ENCODE data around the gene ODAPH.

ODAPH gene

DNA sequence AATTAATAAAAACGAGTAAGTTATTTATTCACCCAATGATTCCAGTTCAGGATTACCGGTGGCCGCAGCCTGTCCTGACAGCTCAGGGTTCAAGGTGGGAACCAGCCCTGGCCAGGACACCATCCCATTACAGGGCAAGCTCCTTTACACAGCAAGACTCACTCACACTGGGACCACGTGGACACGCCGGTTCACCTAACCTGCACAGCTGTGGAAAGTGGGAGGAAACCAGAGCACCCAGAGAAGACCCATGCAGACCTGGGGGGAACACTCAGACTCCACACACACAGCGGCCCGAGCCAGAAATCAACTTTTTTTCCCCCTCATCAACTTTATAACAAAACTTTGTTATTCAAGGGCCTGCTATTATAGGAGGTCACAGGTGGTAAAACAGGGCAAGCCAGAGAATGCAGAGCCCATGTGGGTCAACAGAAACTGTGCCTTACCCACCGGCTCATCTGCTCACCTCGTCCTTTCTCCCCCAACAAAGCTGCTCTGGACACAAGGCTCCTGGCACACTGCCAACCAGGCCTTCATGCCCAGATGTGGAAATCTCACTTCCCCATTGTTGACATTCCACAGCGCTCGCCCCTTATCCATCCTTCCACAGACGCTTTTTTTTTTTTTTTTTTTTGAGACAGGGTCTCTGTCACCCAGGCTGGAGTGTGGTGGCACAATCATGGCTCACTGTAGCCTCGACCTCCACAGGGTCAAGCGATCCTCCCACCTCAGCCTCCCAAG is 8.0 kb upstream of the ODAPH start:
- TF ChIP-seq TEAD4 (IDR thresholded peaks at IDR 0.05): peak; percentile 73
- peak; percentile 80 for TF ChIP-seq NFIC (IDR thresholded peaks at IDR 0.05)
- TF ChIP-seq, protein P1, sequence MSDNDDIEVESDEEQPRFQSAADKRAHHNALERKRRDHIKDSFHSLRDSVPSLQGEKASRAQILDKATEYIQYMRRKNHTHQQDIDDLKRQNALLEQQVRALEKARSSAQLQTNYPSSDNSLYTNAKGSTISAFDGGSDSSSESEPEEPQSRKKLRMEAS (IDR thresholded peaks at IDR 0.05): no peak
- TF ChIP-seq ZBTB7A (IDR thresholded peaks at IDR 0.05; ENCODE audit: low read depth): no peak
- TF ChIP-seq TAF1 (IDR thresholded peaks at IDR 0.05; ENCODE audit: low read depth): no peak
- no peak for TF ChIP-seq CEBPB (IDR thresholded peaks at IDR 0.05)
- TF ChIP-seq RAD21 (IDR thresholded peaks at IDR 0.05; ENCODE audit: low read depth): no peak

DNA sequence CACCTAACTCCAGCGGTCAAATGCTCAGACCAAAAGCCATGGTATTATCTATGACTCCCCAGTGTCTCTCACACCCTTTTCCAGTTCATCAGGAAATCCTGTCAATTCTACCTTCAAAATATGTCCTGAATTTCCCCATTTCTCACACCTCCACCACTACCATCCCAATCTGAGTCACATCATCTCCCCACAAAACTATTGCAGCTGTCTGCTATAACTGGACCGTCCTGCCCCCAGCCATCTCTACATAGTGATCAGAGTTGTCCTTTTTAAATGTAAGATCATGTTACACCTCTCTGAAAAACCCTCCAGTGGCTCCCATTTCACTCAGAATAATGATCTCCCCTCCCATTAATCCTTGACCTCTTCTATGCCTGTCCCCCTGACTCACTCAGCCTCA is 6.8 kb upstream of the ODAPH start:
- TF ChIP-seq, protein P2, sequence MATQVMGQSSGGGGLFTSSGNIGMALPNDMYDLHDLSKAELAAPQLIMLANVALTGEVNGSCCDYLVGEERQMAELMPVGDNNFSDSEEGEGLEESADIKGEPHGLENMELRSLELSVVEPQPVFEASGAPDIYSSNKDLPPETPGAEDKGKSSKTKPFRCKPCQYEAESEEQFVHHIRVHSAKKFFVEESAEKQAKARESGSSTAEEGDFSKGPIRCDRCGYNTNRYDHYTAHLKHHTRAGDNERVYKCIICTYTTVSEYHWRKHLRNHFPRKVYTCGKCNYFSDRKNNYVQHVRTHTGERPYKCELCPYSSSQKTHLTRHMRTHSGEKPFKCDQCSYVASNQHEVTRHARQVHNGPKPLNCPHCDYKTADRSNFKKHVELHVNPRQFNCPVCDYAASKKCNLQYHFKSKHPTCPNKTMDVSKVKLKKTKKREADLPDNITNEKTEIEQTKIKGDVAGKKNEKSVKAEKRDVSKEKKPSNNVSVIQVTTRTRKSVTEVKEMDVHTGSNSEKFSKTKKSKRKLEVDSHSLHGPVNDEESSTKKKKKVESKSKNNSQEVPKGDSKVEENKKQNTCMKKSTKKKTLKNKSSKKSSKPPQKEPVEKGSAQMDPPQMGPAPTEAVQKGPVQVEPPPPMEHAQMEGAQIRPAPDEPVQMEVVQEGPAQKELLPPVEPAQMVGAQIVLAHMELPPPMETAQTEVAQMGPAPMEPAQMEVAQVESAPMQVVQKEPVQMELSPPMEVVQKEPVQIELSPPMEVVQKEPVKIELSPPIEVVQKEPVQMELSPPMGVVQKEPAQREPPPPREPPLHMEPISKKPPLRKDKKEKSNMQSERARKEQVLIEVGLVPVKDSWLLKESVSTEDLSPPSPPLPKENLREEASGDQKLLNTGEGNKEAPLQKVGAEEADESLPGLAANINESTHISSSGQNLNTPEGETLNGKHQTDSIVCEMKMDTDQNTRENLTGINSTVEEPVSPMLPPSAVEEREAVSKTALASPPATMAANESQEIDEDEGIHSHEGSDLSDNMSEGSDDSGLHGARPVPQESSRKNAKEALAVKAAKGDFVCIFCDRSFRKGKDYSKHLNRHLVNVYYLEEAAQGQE (IDR thresholded peaks at IDR 0.05; ENCODE audit: low read depth): no peak
- TF ChIP-seq YY1 (IDR thresholded peaks at IDR 0.05; ENCODE audit: low read depth) (no peak), TCF12 (IDR thresholded peaks at IDR 0.05; ENCODE audit: low read depth) (no peak), EP300 (IDR thresholded peaks at IDR 0.05; ENCODE audit: borderline replicate concordance) (no peak), TEAD4 (IDR thresholded peaks at IDR 0.05) (no peak), CREB1 (IDR thresholded peaks at IDR 0.05; ENCODE audit: low read depth) (no peak), FOXM1 (IDR thresholded peaks at IDR 0.05; ENCODE audit: borderline replicate concordance, low read depth) (no peak), RAD21 (IDR thresholded peaks at IDR 0.05; ENCODE audit: low read depth) (no peak), ZBTB7A (IDR thresholded peaks at IDR 0.05; ENCODE audit: low read depth) (no peak), TAF1 (IDR thresholded peaks at IDR 0.05; ENCODE audit: low read depth) (no peak), NFIC (IDR thresholded peaks at IDR 0.05) (no peak), EGR1 (IDR thresholded peaks at IDR 0.05) (no peak), CEBPB (IDR thresholded peaks at IDR 0.05) (no peak)
- TF ChIP-seq, protein P3, sequence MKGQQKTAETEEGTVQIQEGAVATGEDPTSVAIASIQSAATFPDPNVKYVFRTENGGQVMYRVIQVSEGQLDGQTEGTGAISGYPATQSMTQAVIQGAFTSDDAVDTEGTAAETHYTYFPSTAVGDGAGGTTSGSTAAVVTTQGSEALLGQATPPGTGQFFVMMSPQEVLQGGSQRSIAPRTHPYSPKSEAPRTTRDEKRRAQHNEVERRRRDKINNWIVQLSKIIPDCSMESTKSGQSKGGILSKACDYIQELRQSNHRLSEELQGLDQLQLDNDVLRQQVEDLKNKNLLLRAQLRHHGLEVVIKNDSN (IDR thresholded peaks at IDR 0.05): no peak
- TF ChIP-seq, protein P1 (IDR thresholded peaks at IDR 0.05): no peak

DNA sequence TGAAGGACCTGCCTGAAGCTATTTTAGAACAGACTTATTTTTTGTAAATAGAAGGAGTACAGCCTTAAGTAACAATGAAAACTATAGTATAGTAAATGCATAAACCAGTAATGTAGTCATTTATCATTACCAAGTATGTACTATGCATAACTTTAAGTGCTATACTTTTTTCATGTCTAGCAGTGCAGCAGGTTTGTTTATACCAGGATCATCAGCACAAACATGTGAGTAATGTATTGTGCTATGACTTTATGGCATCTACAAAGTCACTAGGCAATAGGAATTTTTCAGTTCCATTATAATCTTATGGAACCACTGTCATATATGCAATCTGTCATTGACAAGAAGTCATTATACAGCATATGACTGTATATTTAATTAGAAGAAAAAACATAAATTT is 3.4 kb upstream of the ODAPH start:
- TF ChIP-seq TEAD4 (IDR thresholded peaks at IDR 0.05) (no peak), RAD21 (IDR thresholded peaks at IDR 0.05; ENCODE audit: low read depth) (no peak), YY1 (IDR thresholded peaks at IDR 0.05; ENCODE audit: low read depth) (no peak), CREB1 (IDR thresholded peaks at IDR 0.05; ENCODE audit: low read depth) (no peak), ZBTB7A (IDR thresholded peaks at IDR 0.05; ENCODE audit: low read depth) (no peak), TAF1 (IDR thresholded peaks at IDR 0.05; ENCODE audit: low read depth) (no peak)
- TF ChIP-seq, protein P3 (IDR thresholded peaks at IDR 0.05): no peak
- TF ChIP-seq, protein P1 (IDR thresholded peaks at IDR 0.05): no peak

DNA sequence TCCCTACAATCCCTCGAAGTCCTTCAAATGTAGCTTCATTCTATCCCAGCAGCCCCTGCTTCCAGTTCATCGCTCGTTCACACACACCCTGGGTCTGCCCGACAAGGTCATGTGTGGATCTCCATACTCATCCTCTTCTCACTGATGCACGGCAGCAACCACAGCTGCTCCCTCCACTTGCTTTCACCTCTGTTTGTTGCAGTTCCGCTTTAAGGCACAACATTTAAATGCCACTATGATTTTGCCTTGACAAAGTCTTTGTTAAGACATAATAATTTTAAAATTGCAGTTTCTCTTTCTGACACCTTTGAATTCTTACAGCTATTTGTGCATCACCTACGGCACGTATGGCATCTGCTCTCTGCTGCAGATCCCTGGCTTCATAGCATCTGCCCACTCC is 1.8 kb downstream of the ODAPH start:
- TF ChIP-seq YY1 (IDR thresholded peaks at IDR 0.05; ENCODE audit: low read depth) (no peak), EGR1 (IDR thresholded peaks at IDR 0.05) (no peak), ZBTB7A (IDR thresholded peaks at IDR 0.05; ENCODE audit: low read depth) (no peak), CEBPB (IDR thresholded peaks at IDR 0.05) (no peak), RAD21 (IDR thresholded peaks at IDR 0.05; ENCODE audit: low read depth) (no peak), CREB1 (IDR thresholded peaks at IDR 0.05; ENCODE audit: low read depth) (no peak), FOXM1 (IDR thresholded peaks at IDR 0.05; ENCODE audit: borderline replicate concordance, low read depth) (no peak), TCF12 (IDR thresholded peaks at IDR 0.05; ENCODE audit: low read depth) (no peak), EP300 (IDR thresholded peaks at IDR 0.05; ENCODE audit: borderline replicate concordance) (no peak), TAF1 (IDR thresholded peaks at IDR 0.05; ENCODE audit: low read depth) (no peak), TEAD4 (IDR thresholded peaks at IDR 0.05) (no peak), NFIC (IDR thresholded peaks at IDR 0.05) (no peak)
- TF ChIP-seq, protein P3 (IDR thresholded peaks at IDR 0.05): no peak
- TF ChIP-seq, protein P1 (IDR thresholded peaks at IDR 0.05): no peak
- TF ChIP-seq, protein P2 (IDR thresholded peaks at IDR 0.05; ENCODE audit: low read depth): no peak

DNA sequence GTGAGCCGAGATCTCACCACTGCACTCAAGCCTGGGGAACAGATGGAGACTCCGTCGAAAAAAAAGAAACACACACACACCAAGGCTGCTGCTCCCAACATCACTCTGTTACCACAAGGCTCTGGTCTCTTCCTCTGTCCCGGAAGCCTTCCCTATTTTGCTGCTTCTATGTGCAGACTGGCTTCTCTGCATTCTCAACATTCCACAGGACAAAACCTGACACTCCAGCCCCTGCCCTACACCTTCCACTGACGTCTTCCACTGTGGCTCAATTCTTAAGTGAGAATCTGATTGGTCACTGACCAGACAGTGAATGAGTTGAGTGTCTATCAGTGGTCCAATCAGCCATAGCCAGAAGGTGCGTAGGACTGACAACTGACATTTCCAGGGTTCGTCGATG is 5.9 kb downstream of the ODAPH start:
- TF ChIP-seq TEAD4 (IDR thresholded peaks at IDR 0.05) (peak; percentile 95), ZBTB7A (IDR thresholded peaks at IDR 0.05; ENCODE audit: low read depth) (no peak), EP300 (IDR thresholded peaks at IDR 0.05; ENCODE audit: borderline replicate concordance) (0 out of 2 replicates have a peak, but pooled peaks have one; percentile 45)
- TF ChIP-seq, protein P1 (IDR thresholded peaks at IDR 0.05): no peak

Measured in Ishikawa (cell line).